GM12801 (cell line): ENCODE measurements around the gene KRT25.

ENCODE experiments used
- TF ChIP-seq, protein P1 (sequence below): IDR thresholded peaks from one replicate; pipeline ENCODE4 v1.5.1; 2011; ENCODE audit warnings: control low read depth; ENCODE audit not compliant: insufficient read length; ENCODE audit errors: extremely low read depth

The KRT25 gene

DNA sequence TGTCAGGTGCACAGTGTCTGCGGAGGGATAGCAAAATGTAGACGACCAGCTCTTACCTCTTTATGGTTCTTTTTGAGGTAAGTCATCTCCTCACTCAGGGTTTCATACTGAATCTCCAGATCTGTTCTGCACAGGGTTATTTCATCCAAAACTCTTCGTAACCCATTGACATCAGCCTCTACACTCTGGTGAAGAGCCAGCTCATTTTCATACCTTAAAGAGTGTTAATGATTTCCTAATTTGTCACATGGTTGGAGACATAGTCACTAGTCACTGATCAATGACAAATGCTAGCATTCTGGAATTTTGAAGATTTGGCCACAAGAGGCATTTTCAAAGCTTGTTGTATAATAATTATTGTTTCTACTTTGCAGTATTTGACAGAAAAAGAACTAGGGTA, 1.3 kb downstream of the KRT25 start:
- TF ChIP-seq, protein P1, sequence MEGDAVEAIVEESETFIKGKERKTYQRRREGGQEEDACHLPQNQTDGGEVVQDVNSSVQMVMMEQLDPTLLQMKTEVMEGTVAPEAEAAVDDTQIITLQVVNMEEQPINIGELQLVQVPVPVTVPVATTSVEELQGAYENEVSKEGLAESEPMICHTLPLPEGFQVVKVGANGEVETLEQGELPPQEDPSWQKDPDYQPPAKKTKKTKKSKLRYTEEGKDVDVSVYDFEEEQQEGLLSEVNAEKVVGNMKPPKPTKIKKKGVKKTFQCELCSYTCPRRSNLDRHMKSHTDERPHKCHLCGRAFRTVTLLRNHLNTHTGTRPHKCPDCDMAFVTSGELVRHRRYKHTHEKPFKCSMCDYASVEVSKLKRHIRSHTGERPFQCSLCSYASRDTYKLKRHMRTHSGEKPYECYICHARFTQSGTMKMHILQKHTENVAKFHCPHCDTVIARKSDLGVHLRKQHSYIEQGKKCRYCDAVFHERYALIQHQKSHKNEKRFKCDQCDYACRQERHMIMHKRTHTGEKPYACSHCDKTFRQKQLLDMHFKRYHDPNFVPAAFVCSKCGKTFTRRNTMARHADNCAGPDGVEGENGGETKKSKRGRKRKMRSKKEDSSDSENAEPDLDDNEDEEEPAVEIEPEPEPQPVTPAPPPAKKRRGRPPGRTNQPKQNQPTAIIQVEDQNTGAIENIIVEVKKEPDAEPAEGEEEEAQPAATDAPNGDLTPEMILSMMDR = no peak

DNA sequence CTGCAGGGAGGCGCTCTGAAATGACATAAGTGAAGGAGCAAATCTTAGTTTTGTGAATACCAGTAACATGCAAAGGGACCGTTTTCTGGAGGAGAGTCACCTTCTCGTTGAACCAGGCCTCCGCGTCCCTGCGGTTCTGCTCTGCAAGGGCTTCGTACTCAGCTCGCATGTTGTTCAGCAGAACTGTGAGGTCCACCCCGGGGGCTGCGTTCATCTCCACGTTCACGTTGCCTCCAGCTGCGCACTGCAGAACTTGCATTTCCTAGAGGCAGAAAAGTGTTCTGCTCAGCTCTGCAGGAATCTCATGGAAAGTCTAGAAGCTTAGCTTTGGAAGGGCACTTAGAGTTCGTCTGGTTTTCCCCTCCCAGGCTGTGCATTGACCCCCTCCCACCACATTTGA, 4.1 kb downstream of the KRT25 start:
- TF ChIP-seq, protein P1 = no peak

DNA sequence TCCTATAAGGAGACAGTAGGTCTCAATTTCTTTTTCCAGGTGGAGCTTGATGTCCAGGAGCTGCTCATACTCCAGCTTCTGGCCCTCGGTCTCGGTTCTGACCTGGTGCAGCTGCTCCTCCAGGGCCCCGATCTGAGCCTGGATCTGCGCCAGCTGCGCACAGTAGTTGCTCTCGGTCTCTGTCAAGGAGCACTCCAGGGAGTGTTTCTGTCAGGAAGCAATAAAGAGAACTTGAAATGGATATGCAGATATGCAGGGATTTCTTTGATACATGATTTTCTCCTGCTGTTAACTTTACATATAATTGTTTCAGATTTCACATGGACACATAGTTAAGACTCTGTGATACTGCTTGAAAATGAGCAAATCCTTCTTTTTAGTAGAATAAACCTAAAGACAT, 4.7 kb downstream of the KRT25 start:
- TF ChIP-seq, protein P1 = no peak

DNA sequence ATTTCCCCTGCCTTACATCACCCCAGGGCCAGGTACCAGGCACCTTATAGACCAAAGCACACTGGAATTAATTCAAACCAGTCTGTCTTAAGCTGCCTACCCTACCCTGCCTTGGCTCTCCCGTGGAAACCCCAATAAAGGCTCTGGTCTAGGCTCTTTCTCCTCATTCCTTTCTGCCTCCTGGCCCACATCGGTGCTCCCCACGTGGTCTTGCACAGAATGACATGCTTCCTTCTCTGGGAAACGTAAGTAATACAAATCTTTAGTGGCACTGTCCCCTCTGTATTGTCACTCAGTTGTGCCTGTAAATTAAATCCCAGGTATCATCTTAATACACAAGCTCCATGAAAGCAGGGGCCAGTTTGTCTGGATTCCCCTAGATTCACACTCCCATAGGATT, 16.6 kb downstream of the KRT25 start:
- TF ChIP-seq, protein P1 = no peak

DNA sequence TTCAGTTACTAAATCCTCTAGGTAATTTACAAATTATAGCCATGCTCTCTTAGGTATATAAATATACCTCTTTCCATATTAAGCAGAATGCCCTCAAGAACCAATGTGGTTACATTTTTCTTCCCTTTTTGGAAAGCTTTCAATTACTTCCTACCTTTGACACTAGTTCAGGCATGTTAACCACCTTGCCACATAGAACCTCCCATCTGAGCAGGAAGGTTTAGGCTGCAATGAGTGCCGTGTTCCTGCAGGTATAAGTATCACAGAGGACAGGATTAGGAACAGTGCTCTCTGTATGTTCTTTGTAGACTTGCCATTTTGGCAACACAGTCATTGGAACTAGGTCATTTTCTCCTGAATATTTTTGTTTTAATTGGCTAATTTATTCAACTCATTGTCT, 20.1 kb downstream of the KRT25 start:
- TF ChIP-seq, protein P1 = no peak

DNA sequence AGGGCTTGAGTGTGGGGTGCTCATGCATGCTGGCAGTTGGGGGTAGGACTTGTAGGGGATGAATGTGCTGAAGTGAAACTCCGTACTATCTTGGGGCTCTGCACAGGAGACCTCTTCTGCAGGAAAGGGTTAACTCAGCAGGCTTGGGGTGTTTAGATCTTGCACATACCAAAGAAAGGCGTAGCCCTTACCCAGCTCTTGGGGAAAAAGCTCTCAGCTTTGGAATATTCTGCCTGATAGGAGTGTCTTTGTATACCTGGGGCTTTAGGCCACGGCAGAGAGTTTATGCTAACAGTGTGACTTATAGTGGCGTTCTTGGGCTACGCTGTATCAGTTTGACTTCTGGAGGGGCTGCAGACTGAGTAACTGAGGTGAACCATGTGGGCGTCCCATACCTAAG, 21.1 kb downstream of the KRT25 start:
- TF ChIP-seq, protein P1 = no peak

DNA sequence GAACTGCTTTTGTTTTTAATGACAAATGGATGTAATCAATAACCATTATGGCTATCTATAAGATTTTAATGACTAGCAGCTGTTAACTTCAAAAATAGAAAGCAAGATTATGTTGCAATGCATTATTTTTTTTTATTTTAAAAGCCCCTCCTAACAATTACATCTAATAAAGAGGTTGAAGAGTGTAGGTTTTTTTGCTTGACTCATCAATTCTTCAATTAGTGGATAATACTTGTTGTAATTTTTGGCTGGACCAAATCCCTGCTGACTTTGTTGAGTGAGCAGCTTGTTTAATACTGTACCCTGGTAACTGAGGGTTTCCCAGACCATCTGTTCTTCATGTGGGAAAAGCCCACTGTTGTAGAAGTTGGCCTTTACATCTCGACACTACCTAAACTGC, 24.2 kb downstream of the KRT25 start:
- TF ChIP-seq, protein P1 = no peak
